ENCODE data around the gene AFF3.

GRCh38 chr2:99651930-99652670, 490.3 kb downstream of the AFF3 start:
- TF ChIP-seq CTCF (IDR thresholded peaks at IDR 0.05) (no peak), POLR2A (IDR thresholded peaks at IDR 0.05) (no peak)
